HepG2 (cell line): ENCODE results near the gene HAGH. TPM values are rescaled to one million over a fixed set of nuclear protein-coding genes. Genes with fewer than 3 reads are reported as not detected.

Experiments
- ARNTL ChIP-seq: sonication (generic); formaldehyde crosslinking; IDR thresholded peaks from 2 replicates; pipeline ENCODE4 v1.4.0; 2020; ENCODE audit warnings: mild to moderate bottlenecking, missing genetic modification reagents
- BCL6 ChIP-seq: IDR thresholded peaks from 2 replicates; pipeline ENCODE4 v1.6.1; 2016; ENCODE audit warnings: missing genetic modification reagents, missing compliant biosample characterization
- DNMT1 ChIP-seq: sonication (generic); formaldehyde crosslinking; IDR thresholded peaks from 2 replicates; pipeline ENCODE4 v1.5.1; 2020; ENCODE audit warnings: mild to moderate bottlenecking, missing genetic modification reagents
- JDP2 ChIP-seq: sonication (generic); formaldehyde crosslinking; IDR thresholded peaks from 2 replicates; pipeline ENCODE4 v1.8.1; 2022; ENCODE audit warnings: missing genetic modification reagents, borderline replicate concordance
- KDM1A ChIP-seq: IDR thresholded peaks from 2 replicates; pipeline ENCODE4 v1.6.1; 2016; ENCODE audit warnings: missing compliant biosample characterization
- KLF13 ChIP-seq: sonication (generic); formaldehyde crosslinking; IDR thresholded peaks from 2 replicates; pipeline ENCODE4 v1.4.0; 2020; ENCODE audit warnings: mild to moderate bottlenecking, missing genetic modification reagents
- NR1H2 ChIP-seq: sonication (generic); formaldehyde crosslinking; IDR thresholded peaks from 2 replicates; pipeline ENCODE4 v1.8.1; 2022; ENCODE audit warnings: low read depth, missing genetic modification reagents, borderline replicate concordance
- PHF21A ChIP-seq: sonication (generic); formaldehyde crosslinking; IDR thresholded peaks from 2 replicates; pipeline ENCODE4 v1.5.0; 2020; ENCODE audit warnings: mild to moderate bottlenecking, missing genetic modification reagents
- SKI ChIP-seq: fragments of 450-650 bp; IDR thresholded peaks from one replicate; pipeline ENCODE4 v1.6.1; 2018; ENCODE audit warnings: mild to moderate bottlenecking; ENCODE audit not compliant: partially characterized antibody
- TEAD3 ChIP-seq: optimal IDR thresholded peaks from 2 replicates; pipeline ENCODE3; 2016; ENCODE audit warnings: borderline replicate concordance
- ZNF362 ChIP-seq: sonication (generic); formaldehyde crosslinking; IDR thresholded peaks from 2 replicates; pipeline ENCODE4 v1.4.0; 2020; ENCODE audit warnings: missing genetic modification reagents, mild to moderate bottlenecking, borderline replicate concordance
- ZNF652 ChIP-seq: IDR thresholded peaks from 2 replicates; pipeline ENCODE4 v1.6.1; 2016; ENCODE audit warnings: low read depth, borderline replicate concordance
- ZNF766 ChIP-seq: sonication (generic); formaldehyde crosslinking; IDR thresholded peaks from 2 replicates; pipeline ENCODE4 v1.5.0; 2020; ENCODE audit warnings: missing genetic modification reagents, borderline replicate concordance
- ZNF790 ChIP-seq: sonication (generic); formaldehyde crosslinking; IDR thresholded peaks from 2 replicates; pipeline ENCODE4 v1.8.0; 2022; ENCODE audit warnings: missing genetic modification reagents, mild to moderate bottlenecking, borderline replicate concordance
- ZSCAN9 ChIP-seq: IDR thresholded peaks from 2 replicates; pipeline ENCODE4 v1.6.1; 2016; ENCODE audit warnings: borderline replicate concordance
- polyA plus RNA-seq, 8 experiments: library from polyadenylated mRNA; depleted of rRNA in 3 of 8; stranded (reverse) in 7 of 8; unstranded in 1 of 8; fragments of >200 nt; fragmentation: Illumina TruSeq in 4 of 8; extraction: Trizol in 4 of 8; gene quantifications; 2 replicates each; pipeline versions ENCODE4 v1.2.1 to v1.2.3, GENCODE V29; 2011 to 2016; ENCODE audit warnings: low read depth in 4 of 8, missing spikeins in 1 of 8, mixed read lengths in 1 of 8; ENCODE audit not compliant: insufficient read depth in 1 of 8
- total RNA-seq, 5 experiments: library from RNA; depleted of rRNA; stranded (reverse); fragments of >200 nt; fragmentation: Illumina TruSeq; extraction: Trizol; gene quantifications; 2 replicates each; pipeline ENCODE4 v1.2.3, GENCODE V29; 2016; ENCODE audit warnings: low read depth in 1 of 5
- TF ChIP-seq, protein P1 (sequence below): sonication (generic); formaldehyde crosslinking; IDR thresholded peaks from 2 replicates; pipeline ENCODE4 v1.4.0; 2020; ENCODE audit warnings: missing genetic modification reagents, borderline replicate concordance
- TF ChIP-seq, protein P2 (sequence below): sonication (generic); formaldehyde crosslinking; conservative IDR thresholded peaks from 2 replicates; pipeline ENCODE4 v1.8.0; 2022; ENCODE audit warnings: mild to moderate bottlenecking, moderate library complexity, missing genetic modification reagents
- TF ChIP-seq, protein P3 (sequence below): sonication (generic); formaldehyde crosslinking; IDR thresholded peaks from 2 replicates; pipeline ENCODE4 v1.5.1; 2020; ENCODE audit warnings: mild to moderate bottlenecking, missing genetic modification reagents
- TF ChIP-seq, protein P4 (sequence below): sonication (generic); formaldehyde crosslinking; IDR thresholded peaks from 2 replicates; pipeline ENCODE4 v1.9.0; 2022; ENCODE audit warnings: low read depth, missing genetic modification reagents

Gene HAGH
- total and polyA plus RNA-seq, 2 of the 13 experiments (the other 11 are each of a cell fraction or from before 2014, with no cell fraction given) = 70.4 to 95.4 TPM

GRCh38 chr16:1794221-1794871 lies 32.3 kb downstream of the HAGH start (continued):
- TF ChIP-seq, protein P1, sequence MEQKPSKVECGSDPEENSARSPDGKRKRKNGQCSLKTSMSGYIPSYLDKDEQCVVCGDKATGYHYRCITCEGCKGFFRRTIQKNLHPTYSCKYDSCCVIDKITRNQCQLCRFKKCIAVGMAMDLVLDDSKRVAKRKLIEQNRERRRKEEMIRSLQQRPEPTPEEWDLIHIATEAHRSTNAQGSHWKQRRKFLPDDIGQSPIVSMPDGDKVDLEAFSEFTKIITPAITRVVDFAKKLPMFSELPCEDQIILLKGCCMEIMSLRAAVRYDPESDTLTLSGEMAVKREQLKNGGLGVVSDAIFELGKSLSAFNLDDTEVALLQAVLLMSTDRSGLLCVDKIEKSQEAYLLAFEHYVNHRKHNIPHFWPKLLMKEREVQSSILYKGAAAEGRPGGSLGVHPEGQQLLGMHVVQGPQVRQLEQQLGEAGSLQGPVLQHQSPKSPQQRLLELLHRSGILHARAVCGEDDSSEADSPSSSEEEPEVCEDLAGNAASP (CRISPR knock-in tag) = peak; percentile 66; the same call in 1 of the 2 replicates
- 0 out of 2 replicates have a peak, but pooled peaks have one; percentile 36 for TF ChIP-seq ZNF362 (CRISPR knock-in tag)
- TF ChIP-seq SKI = peak; percentile 89
- no peak for TF ChIP-seq KLF13 (CRISPR knock-in tag)
- peak; percentile 90 for TF ChIP-seq DNMT1
- peak; percentile 94 for TF ChIP-seq TEAD3 (CRISPR knock-in tag)
- TF ChIP-seq JDP2 (CRISPR knock-in tag) = no peak
- TF ChIP-seq ZNF652 (CRISPR knock-in tag) = 0 out of 2 replicates have a peak, but pooled peaks have one; percentile 49
- 0 out of 2 replicates have a peak, but pooled peaks have one; percentile 41 for TF ChIP-seq NR1H2 (CRISPR knock-in tag)
- 0 out of 2 replicates have a peak, but pooled peaks have one; percentile 12 for TF ChIP-seq ZNF766 (CRISPR knock-in tag)
- peak; percentile 54; the same call in 1 of the 2 replicates for TF ChIP-seq PHF21A (CRISPR knock-in tag)
- peak; percentile 22; the same call in 1 of the 2 replicates for TF ChIP-seq ZSCAN9 (CRISPR knock-in tag)
- TF ChIP-seq, protein P2, sequence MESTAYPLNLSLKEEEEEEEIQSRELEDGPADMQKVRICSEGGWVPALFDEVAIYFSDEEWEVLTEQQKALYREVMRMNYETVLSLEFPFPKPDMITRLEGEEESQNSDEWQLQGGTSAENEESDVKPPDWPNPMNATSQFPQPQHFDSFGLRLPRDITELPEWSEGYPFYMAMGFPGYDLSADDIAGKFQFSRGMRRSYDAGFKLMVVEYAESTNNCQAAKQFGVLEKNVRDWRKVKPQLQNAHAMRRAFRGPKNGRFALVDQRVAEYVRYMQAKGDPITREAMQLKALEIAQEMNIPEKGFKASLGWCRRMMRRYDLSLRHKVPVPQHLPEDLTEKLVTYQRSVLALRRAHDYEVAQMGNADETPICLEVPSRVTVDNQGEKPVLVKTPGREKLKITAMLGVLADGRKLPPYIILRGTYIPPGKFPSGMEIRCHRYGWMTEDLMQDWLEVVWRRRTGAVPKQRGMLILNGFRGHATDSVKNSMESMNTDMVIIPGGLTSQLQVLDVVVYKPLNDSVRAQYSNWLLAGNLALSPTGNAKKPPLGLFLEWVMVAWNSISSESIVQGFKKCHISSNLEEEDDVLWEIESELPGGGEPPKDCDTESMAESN (CRISPR knock-in tag) = peak; percentile 52; the same call in 1 of the 2 replicates
- TF ChIP-seq ZNF790 (CRISPR knock-in tag) = peak; percentile 40; the same call in 1 of the 2 replicates
- TF ChIP-seq, protein P3, sequence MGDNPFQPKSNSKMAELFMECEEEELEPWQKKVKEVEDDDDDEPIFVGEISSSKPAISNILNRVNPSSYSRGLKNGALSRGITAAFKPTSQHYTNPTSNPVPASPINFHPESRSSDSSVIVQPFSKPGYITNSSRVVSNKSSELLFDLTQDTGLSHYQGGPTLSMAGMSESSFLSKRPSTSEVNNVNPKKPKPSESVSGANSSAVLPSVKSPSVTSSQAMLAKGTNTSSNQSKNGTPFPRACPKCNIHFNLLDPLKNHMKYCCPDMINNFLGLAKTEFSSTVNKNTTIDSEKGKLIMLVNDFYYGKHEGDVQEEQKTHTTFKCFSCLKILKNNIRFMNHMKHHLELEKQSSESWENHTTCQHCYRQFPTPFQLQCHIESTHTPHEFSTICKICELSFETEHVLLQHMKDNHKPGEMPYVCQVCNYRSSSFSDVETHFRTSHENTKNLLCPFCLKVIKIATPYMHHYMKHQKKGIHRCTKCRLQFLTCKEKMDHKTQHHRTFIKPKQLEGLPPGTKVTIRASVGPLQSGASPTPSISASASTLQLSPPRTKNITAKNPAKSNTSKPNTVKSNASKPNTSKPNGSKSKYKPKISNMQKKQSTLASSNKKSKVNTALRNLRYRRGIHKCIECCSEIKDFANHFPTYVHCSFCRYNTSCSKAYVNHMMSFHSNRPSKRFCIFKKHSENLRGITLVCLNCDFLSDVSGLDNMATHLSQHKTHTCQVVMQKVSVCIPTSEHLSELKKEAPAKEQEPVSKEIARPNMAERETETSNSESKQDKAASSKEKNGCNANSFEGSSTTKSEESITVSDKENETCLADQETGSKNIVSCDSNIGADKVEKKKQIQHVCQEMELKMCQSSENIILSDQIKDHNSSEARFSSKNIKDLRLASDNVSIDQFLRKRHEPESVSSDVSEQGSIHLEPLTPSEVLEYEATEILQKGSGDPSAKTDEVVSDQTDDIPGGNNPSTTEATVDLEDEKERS (CRISPR knock-in tag) = peak; percentile 33; the same call in 1 of the 2 replicates
- TF ChIP-seq, protein P4, sequence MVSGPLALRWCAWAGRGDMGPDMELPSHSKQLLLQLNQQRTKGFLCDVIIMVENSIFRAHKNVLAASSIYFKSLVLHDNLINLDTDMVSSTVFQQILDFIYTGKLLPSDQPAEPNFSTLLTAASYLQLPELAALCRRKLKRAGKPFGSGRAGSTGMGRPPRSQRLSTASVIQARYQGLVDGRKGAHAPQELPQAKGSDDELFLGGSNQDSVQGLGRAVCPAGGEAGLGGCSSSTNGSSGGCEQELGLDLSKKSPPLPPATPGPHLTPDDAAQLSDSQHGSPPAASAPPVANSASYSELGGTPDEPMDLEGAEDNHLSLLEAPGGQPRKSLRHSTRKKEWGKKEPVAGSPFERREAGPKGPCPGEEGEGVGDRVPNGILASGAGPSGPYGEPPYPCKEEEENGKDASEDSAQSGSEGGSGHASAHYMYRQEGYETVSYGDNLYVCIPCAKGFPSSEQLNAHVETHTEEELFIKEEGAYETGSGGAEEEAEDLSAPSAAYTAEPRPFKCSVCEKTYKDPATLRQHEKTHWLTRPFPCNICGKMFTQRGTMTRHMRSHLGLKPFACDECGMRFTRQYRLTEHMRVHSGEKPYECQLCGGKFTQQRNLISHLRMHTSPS (CRISPR knock-in tag) = peak; percentile 80
- no peak; the same call in 1 of the 2 replicates for TF ChIP-seq KDM1A (CRISPR knock-in tag)
- peak; percentile 98 for TF ChIP-seq BCL6 (CRISPR knock-in tag)
- peak; percentile 64; the same call in 1 of the 2 replicates for TF ChIP-seq ARNTL
